Spleen (tissue), 11 donors: ENCODE results near the gene FCSK. TPM values are rescaled to one million over a fixed set of nuclear protein-coding genes. Genes with fewer than 3 reads are reported as not detected.

Experiments
- DNase-seq: peaks from one replicate; pipeline ENCODE4 v3.0.0-alpha.2; 2020
- H3K27ac ChIP-seq, 8 donors: fragments of 200-600 bp; sonication (generic) in 7 of 8; 1 replicate in 4 of 8; 2 replicates in 4 of 8; pipeline versions ENCODE4 v1.5.0 to v1.8.0; 2016 to 2021; ENCODE audit warnings: inconsistent platforms in 4 of 8, mild to moderate bottlenecking in 4 of 8, moderate library complexity in 1 of 8
- H3K27me3 ChIP-seq, 7 donors: fragments of 200-600 bp; sonication (generic) in 6 of 7; replicated peaks in 1 of 7; 1 replicate in 4 of 7; 2 replicates in 3 of 7; pipeline versions ENCODE4 v1.5.0 to v1.8.0; 2016 to 2021; ENCODE audit warnings: inconsistent platforms in 3 of 7, mild to moderate bottlenecking in 1 of 7
- H3K36me3 ChIP-seq, 6 donors: fragments of 200-600 bp; sonication (generic) in 5 of 6; 1 replicate in 4 of 6; 2 replicates in 2 of 6; pipeline versions ENCODE4 v1.5.0 to v1.8.0; 2016 to 2021; ENCODE audit warnings: inconsistent platforms in 2 of 6
- H3K4me1 ChIP-seq, 6 donors: fragments of 200-600 bp; sonication (generic) in 5 of 6; 1 replicate in 3 of 6; 2 replicates in 3 of 6; pipeline versions ENCODE4 v1.5.0 to v1.8.0; 2016 to 2021; ENCODE audit warnings: inconsistent platforms in 3 of 6
- H3K4me3 ChIP-seq, 8 donors: fragments of 200-600 bp; sonication (generic) in 7 of 8; 1 replicate in 4 of 8; 2 replicates in 4 of 8; pipeline versions ENCODE4 v1.5.0 to v1.8.0; 2016 to 2021; ENCODE audit warnings: inconsistent platforms in 4 of 8, mild to moderate bottlenecking in 4 of 8, moderate library complexity in 2 of 8
- H3K9me3 ChIP-seq, 8 donors: fragments of 200-600 bp; sonication (generic) in 7 of 8; 1 replicate in 4 of 8; 2 replicates in 4 of 8; pipeline versions ENCODE4 v1.5.0 to v1.8.0; 2016 to 2021; ENCODE audit warnings: inconsistent platforms in 4 of 8
- POLR2A ChIP-seq, 3 donors: fragments of 450-650 bp; IDR thresholded peaks; one replicate each; pipeline ENCODE4 v1.5.1; 2017; ENCODE audit warnings: antibody characterized with exemption in 3 of 3, mild to moderate bottlenecking in 1 of 3
- POLR2AphosphoS5 ChIP-seq, 3 donors: sonication (generic); formaldehyde crosslinking; IDR thresholded peaks; one replicate each; pipeline ENCODE4 v1.5.1; 2017; ENCODE audit warnings: antibody characterized with exemption in 3 of 3
- WGBS, 5 donors: extraction: QIAGEN DNeasy Blood & Tissue Kit in 3 of 5; methylation state at CpG; one replicate each; pipeline versions ENCODE4 v1.1.5 to v1.1.7; 2013 to 2018; 5-methylcytosine and 5-hydroxymethylcytosine counted together
- intact Hi-C: fragments of 100-400 bp; cut with DNase I; formaldehyde crosslinking; loops from one replicate; pipeline ENCODE4 v1.15.0; 2023; ENCODE audit warnings: low total_unique reads
- polyA plus RNA-seq, 3 donors: library from polyadenylated mRNA; stranded (reverse); fragments of 200-250 nt; gene quantifications; one replicate each; pipeline ENCODE4 v1.2.1, GENCODE V29; 2013
- total RNA-seq, 7 donors: library from RNA; depleted of rRNA in 3 of 7; stranded (reverse); fragments of >200 nt in 3 of 7; fragmentation: NEBNext Ultra II Directional in 4 of 7; extraction: Animal tissue kit (Norgen Biotek cat#: 25700) in 4 of 7; gene quantifications; one replicate each; pipeline versions ENCODE4 v1.1.0 to v1.2.1, GENCODE V29; 2016 to 2021
- TF ChIP-seq, protein P1 (sequence below), 11 experiments: fragments of 200-600 bp in 7 of 11; fragments of 450-650 bp in 4 of 11; sonication (generic) in 4 of 11; IDR thresholded peaks in 8 of 11; conservative IDR thresholded peaks in 3 of 11; 1 replicate in 7 of 11; 2 replicates in 4 of 11; pipeline versions ENCODE4 v1.4.0 to v1.8.0; 2016 to 2021; ENCODE audit warnings: antibody characterized with exemption in 11 of 11, inconsistent platforms in 4 of 11, mild to moderate bottlenecking in 1 of 11
- donor health status: healthy with polysubstance abuse.
- donor health status: DM: no; HTN: no; CAD: no; lungs with moderate emphysema.
- donor health status: DM: no; HTN: no; CAD: no.
- donor health status: Bipolar disorder and iron deficiency.
- donor health status: healthy.
- donor health status: DM: no; HTN: no; CAD: no.
- donor health status: DM: yes; HTN: yes; CAD: no.

Gene FCSK
- total and polyA plus RNA-seq, 10 donors, result 8.1 to 31.9 (median 23.5) TPM

- no peaks in the 10 kb centered on the region for H3K9me3 ChIP-seq
- H3K36me3 ChIP-seq, result peaks cover 0 to 12% (median 0%) of the 10 kb centered on the region in 6 donors
- intact Hi-C loops, result no loop called here
- H3K4me1 ChIP-seq, result peaks cover 22 to 98% (median 74%) of the 10 kb centered on the region in 6 donors
- DNase-seq, result no peak
- peak overlapping the region in 4 of 8 donors; percentile 23 to 64 (median 54) for H3K27ac ChIP-seq
- H3K4me3 ChIP-seq, result peak overlapping the region in 1 of 8 donors; percentile 13
- no peaks in the 10 kb centered on the region for H3K27me3 ChIP-seq
- TF ChIP-seq POLR2A (IDR thresholded peaks at IDR 0.05) (no peak), POLR2AphosphoS5 (IDR thresholded peaks at IDR 0.05) (peak in 1 of 3 donors; percentile 16)
- TF ChIP-seq, protein P1, sequence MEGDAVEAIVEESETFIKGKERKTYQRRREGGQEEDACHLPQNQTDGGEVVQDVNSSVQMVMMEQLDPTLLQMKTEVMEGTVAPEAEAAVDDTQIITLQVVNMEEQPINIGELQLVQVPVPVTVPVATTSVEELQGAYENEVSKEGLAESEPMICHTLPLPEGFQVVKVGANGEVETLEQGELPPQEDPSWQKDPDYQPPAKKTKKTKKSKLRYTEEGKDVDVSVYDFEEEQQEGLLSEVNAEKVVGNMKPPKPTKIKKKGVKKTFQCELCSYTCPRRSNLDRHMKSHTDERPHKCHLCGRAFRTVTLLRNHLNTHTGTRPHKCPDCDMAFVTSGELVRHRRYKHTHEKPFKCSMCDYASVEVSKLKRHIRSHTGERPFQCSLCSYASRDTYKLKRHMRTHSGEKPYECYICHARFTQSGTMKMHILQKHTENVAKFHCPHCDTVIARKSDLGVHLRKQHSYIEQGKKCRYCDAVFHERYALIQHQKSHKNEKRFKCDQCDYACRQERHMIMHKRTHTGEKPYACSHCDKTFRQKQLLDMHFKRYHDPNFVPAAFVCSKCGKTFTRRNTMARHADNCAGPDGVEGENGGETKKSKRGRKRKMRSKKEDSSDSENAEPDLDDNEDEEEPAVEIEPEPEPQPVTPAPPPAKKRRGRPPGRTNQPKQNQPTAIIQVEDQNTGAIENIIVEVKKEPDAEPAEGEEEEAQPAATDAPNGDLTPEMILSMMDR (IDR thresholded peaks at IDR 0.05 in 8 of 11, conservative IDR thresholded peaks at IDR 0.05 in 3 of 11), result no peak
- WGBS, 5 donors, result 53 to 62% (median 59%) methylated on average over 11 to 13 of the region's 13 CpGs
Measured at GRCh38 chr16:70418274-70418992, 36.0 kb upstream of the FCSK start.

DNA sequence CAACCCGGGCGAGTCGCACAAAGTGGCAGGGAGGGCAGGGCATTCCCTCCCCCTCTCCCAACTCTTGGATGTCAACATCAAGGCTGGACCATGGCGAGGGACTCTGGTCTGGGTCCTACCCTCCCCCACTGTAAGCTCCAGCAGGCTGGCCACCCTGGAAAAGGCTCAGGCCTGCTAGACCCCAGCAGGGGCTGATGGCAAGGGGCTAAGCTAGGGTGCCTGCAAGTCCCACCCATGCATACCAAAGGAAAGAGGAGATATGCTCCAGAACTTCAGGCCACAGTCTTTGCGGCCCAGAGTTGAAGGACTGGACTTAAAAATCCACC lies 35.4 kb upstream of the FCSK start:
- H3K36me3 ChIP-seq, result peaks cover 0 to 12% (median 0%) of the 10 kb centered on the region in 6 donors
- intact Hi-C loops, result no loop called here
- TF ChIP-seq, protein P1 (IDR thresholded peaks at IDR 0.05 in 8 of 11, conservative IDR thresholded peaks at IDR 0.05 in 3 of 11), result no peak
- TF ChIP-seq POLR2AphosphoS5 (IDR thresholded peaks at IDR 0.05), result no peak
- no peak for TF ChIP-seq POLR2A (IDR thresholded peaks at IDR 0.05)
- no peaks in the 10 kb centered on the region for H3K9me3 ChIP-seq
- peak overlapping the region in 1 of 8 donors; percentile 13 for H3K4me3 ChIP-seq
- 35 to 56% (median 48%) methylated on average over 5 of the region's 5 CpGs for WGBS, 5 donors
- peaks cover 22 to 98% (median 78%) of the 10 kb centered on the region in 6 donors for H3K4me1 ChIP-seq
- H3K27ac ChIP-seq, result peak overlapping the region in 4 of 8 donors; percentile 23 to 64 (median 54)
- H3K27me3 ChIP-seq, result no peaks in the 10 kb centered on the region
- no peak for DNase-seq

GRCh38 chr16:70419384-70420327 lies 34.7 kb upstream of the FCSK start:
- Histone ChIP-seq H3K9me3 (no peaks in the 10 kb centered on the region), H3K4me1 (peaks cover 22 to 99% (median 81%) of the 10 kb centered on the region in 6 donors), H3K36me3 (peaks cover 0 to 16% (median 2%) of the 10 kb centered on the region in 6 donors), H3K27me3 (no peaks in the 10 kb centered on the region), H3K4me3 (peak overlapping the region in 1 of 8 donors; percentile 13), H3K27ac (peak overlapping the region in 4 of 8 donors; percentile 23 to 83 (median 54))
- intact Hi-C loops, result no loop called here
- peak in 1 of 3 donors; percentile 11 for TF ChIP-seq POLR2AphosphoS5 (IDR thresholded peaks at IDR 0.05)
- no peak for TF ChIP-seq POLR2A (IDR thresholded peaks at IDR 0.05)
- TF ChIP-seq, protein P1 (IDR thresholded peaks at IDR 0.05 in 8 of 11, conservative IDR thresholded peaks at IDR 0.05 in 3 of 11), result no peak
- 71 to 79% (median 76%) methylated on average over 13 to 14 of the region's 14 CpGs for WGBS, 5 donors
- DNase-seq, result no peak
